Cardiac fibroblast (primary cell): ENCODE data around the gene GSTA4.

ENCODE experiments used
- DNase-seq, 2 donors: peaks; one replicate each; pipeline versions ENCODE4 v3.0.0 to v3.0.0-alpha.2; 2010; ENCODE audit warnings: low read depth in 2 of 2
- H3K4me3 ChIP-seq, 2 donors: replicated peaks in 1 of 2; 1 replicate in 1 of 2; 2 replicates in 1 of 2; pipeline ENCODE4 v1.5.1; 2011; ENCODE audit warnings: low read depth in 2 of 2, low read length in 2 of 2, mild to moderate bottlenecking in 2 of 2, moderate library complexity in 1 of 2
- TF ChIP-seq, protein P1 (sequence below): IDR thresholded peaks from one replicate; pipeline ENCODE4 v1.5.1; 2011; ENCODE audit warnings: low read depth, mild to moderate bottlenecking, low read length, inconsistent platforms

Gene GSTA4

DNA sequence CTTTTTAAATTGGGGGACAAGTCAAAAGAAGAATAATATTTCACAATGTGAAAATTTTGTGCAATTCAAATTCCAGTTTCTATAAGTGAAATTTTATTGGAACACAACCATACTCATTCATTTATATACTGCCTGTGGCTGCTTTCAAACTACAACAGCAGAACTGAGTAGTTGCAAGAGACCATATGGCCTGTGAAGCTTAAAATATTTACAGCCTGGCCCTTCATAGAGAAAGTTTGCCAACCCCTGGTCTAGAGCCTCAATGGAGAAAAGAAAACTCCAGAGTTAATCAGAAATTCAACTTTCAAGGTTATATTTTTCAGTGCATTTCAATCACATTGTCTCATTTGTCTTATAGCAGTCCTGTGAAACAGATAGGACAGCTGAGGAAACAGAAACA, 43.5 kb upstream of the GSTA4 start:
- no peak overlapping the region for H3K4me3 ChIP-seq
- no peak for DNase-seq
- TF ChIP-seq, protein P1, sequence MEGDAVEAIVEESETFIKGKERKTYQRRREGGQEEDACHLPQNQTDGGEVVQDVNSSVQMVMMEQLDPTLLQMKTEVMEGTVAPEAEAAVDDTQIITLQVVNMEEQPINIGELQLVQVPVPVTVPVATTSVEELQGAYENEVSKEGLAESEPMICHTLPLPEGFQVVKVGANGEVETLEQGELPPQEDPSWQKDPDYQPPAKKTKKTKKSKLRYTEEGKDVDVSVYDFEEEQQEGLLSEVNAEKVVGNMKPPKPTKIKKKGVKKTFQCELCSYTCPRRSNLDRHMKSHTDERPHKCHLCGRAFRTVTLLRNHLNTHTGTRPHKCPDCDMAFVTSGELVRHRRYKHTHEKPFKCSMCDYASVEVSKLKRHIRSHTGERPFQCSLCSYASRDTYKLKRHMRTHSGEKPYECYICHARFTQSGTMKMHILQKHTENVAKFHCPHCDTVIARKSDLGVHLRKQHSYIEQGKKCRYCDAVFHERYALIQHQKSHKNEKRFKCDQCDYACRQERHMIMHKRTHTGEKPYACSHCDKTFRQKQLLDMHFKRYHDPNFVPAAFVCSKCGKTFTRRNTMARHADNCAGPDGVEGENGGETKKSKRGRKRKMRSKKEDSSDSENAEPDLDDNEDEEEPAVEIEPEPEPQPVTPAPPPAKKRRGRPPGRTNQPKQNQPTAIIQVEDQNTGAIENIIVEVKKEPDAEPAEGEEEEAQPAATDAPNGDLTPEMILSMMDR = no peak

DNA sequence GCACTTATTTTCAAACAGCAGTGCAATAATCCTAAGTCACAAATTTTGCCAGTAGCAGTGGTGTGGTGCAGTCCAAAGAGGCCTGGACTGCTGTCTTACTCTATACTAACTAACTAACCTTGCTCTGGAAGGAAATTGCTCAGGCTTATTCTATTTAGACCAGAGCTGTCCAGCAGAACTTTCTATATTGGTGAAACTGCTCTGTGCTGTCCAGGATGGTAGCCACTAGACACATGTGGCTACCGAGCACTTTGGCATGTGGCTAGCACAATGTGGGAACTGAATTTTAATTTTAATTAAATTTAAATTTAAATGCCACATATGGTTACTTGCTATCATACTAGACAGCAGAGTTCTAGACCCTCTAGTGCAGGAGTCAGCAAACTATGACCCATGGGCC, 43.1 kb upstream of the GSTA4 start:
- TF ChIP-seq, protein P1 = no peak

GRCh38 chr6:53035549-53036213, 40.6 kb upstream of the GSTA4 start:
- DNase-seq = peak; percentile 20 to 27
- TF ChIP-seq, protein P1 = no peak
- H3K4me3 ChIP-seq = no peak overlapping the region

More for the DNA sequence above, 43.1 kb upstream of the GSTA4 start:
- no peak overlapping the region for H3K4me3 ChIP-seq
- no peak for DNase-seq

- peak; percentile 85 to 90 for DNase-seq
- no peak overlapping the region for H3K4me3 ChIP-seq
- TF ChIP-seq, protein P1 = no peak
Measured at GRCh38 chr6:53033764-53034163, 38.7 kb upstream of the GSTA4 start.

GRCh38 chr6:53032849-53033248, 37.8 kb upstream of the GSTA4 start:
- TF ChIP-seq, protein P1 = no peak
- H3K4me3 ChIP-seq = no peak overlapping the region

GRCh38 chr6:53031281-53031680, 36.2 kb upstream of the GSTA4 start:
- TF ChIP-seq, protein P1 = no peak
- DNase-seq = no peak
- H3K4me3 ChIP-seq = no peak overlapping the region

More at GRCh38 chr6:53032849-53033248, 37.8 kb upstream of the GSTA4 start:
- DNase-seq = peak in 1 of 2 donors; percentile 44

- TF ChIP-seq, protein P1 = no peak
- no peak for DNase-seq
- H3K4me3 ChIP-seq = no peak overlapping the region
Measured at GRCh38 chr6:53029761-53030160, 34.7 kb upstream of the GSTA4 start.
